Breast epithelium (tissue), 4 donors: ENCODE measurements around the gene DOCK3. TPM values are rescaled to one million over a fixed set of nuclear protein-coding genes. Genes with fewer than 3 reads are reported as not detected.
"Not testable (repeated sequence)": the region's sequence is repeated elsewhere in the genome, so short reads cannot be mapped to it uniquely, and the experiment has no call there.

ENCODE experiments used
- DNase-seq, 2 donors: peaks; one replicate each; pipeline ENCODE4 v3.0.0-alpha.2; 2019; ENCODE audit warnings: low spot score in 2 of 2
- H3K27ac ChIP-seq, 2 donors: fragments of 200-600 bp; sonication (generic) in 1 of 2; one replicate each; pipeline ENCODE4 v1.5.1; 2016 to 2019; ENCODE audit warnings: mild to moderate bottlenecking in 1 of 2
- H3K27me3 ChIP-seq, 2 donors: fragments of 200-600 bp; sonication (generic) in 1 of 2; one replicate each; pipeline versions ENCODE4 v1.5.1 to v1.6.0; 2017 to 2019; ENCODE audit warnings: control low read depth in 1 of 2, mild to moderate bottlenecking in 1 of 2
- H3K36me3 ChIP-seq: fragments of 200-600 bp; one replicate; pipeline ENCODE4 v1.5.1; 2019
- H3K4me1 ChIP-seq, 2 donors: fragments of 200-600 bp; sonication (generic); one replicate each; pipeline ENCODE4 v1.5.1; 2016 to 2019; ENCODE audit warnings: control low read depth in 1 of 2
- H3K4me3 ChIP-seq, 3 donors: fragments of 200-600 bp; sonication (generic); 1 replicate in 2 of 3; 2 replicates in 1 of 3; pipeline ENCODE4 v1.5.1; 2016 to 2019; ENCODE audit warnings: mild to moderate bottlenecking in 3 of 3, moderate library complexity in 2 of 3
- H3K9me3 ChIP-seq, 2 donors: fragments of 200-600 bp; sonication (generic) in 1 of 2; one replicate each; pipeline ENCODE4 v1.5.1; 2016 to 2019; ENCODE audit warnings: control low read depth in 1 of 2
- CTCF ChIP-seq, 3 donors: fragments of 450-650 bp; IDR thresholded peaks; one replicate each; pipeline ENCODE4 v1.5.1; 2016 to 2017; ENCODE audit warnings: antibody characterized with exemption in 3 of 3, mild to moderate bottlenecking in 3 of 3, moderate library complexity in 3 of 3
- POLR2A ChIP-seq: fragments of 450-650 bp; IDR thresholded peaks from one replicate; pipeline ENCODE4 v1.6.1; 2016; ENCODE audit warnings: antibody characterized with exemption, mild to moderate bottlenecking, moderate library complexity
- POLR2AphosphoS5 ChIP-seq, 3 donors: sonication (generic); formaldehyde crosslinking; IDR thresholded peaks; one replicate each; pipeline ENCODE4 v1.6.1; 2017; ENCODE audit warnings: antibody characterized with exemption in 3 of 3
- intact Hi-C: fragments of 100-400 bp; cut with DNase I; formaldehyde crosslinking; loops from one replicate; pipeline ENCODE4 v1.15.1; 2023; ENCODE audit warnings: low total_unique reads
- total RNA-seq, 3 donors: library from RNA; depleted of rRNA; stranded (reverse); fragments of >200 nt; gene quantifications; one replicate each; pipeline ENCODE4 v1.1.0, GENCODE V29; 2016

The DOCK3 gene
- total RNA-seq, 3 donors from 2014 or later: 0.64 to 0.73 (median 0.66) TPM

GRCh38 chr3:51122944-51123343 is 448.2 kb downstream of the DOCK3 start:
- H3K4me3 ChIP-seq: no peak overlapping the region
- H3K36me3 ChIP-seq: no peaks in the 10 kb centered on the region
- no peaks in the 10 kb centered on the region for H3K4me1 ChIP-seq
- intact Hi-C loops: no loop called here
- DNase-seq: no peak
- TF ChIP-seq CTCF (IDR thresholded peaks at IDR 0.05) (no peak), POLR2A (no peak), POLR2AphosphoS5 (IDR thresholded peaks at IDR 0.05) (no peak)
- peaks cover 0 to 12% of the 10 kb centered on the region in 2 donors for H3K9me3 ChIP-seq
- H3K27ac ChIP-seq: no peak overlapping the region
- no peaks in the 10 kb centered on the region for H3K27me3 ChIP-seq

GRCh38 chr3:51123531-51123930 is 448.8 kb downstream of the DOCK3 start:
- no peak for DNase-seq
- TF ChIP-seq POLR2A: no peak
- TF ChIP-seq CTCF (IDR thresholded peaks at IDR 0.05): no peak
- TF ChIP-seq POLR2AphosphoS5 (IDR thresholded peaks at IDR 0.05): no peak
- Histone ChIP-seq H3K9me3 (peaks cover 0 to 10% of the 10 kb centered on the region in 2 donors), H3K36me3 (no peaks in the 10 kb centered on the region), H3K4me1 (no peaks in the 10 kb centered on the region), H3K4me3 (no peak overlapping the region), H3K27ac (no peak overlapping the region), H3K27me3 (no peaks in the 10 kb centered on the region)
- intact Hi-C loops: no loop called here

GRCh38 chr3:51131607-51132006 is 456.9 kb downstream of the DOCK3 start:
- intact Hi-C loops, H3K4me3 ChIP-seq, H3K4me1 ChIP-seq, DNase-seq, H3K27ac ChIP-seq, H3K27me3 ChIP-seq, H3K36me3 ChIP-seq: not testable (repeated sequence)
- H3K9me3 ChIP-seq: peaks cover 20 to 21% of the 10 kb centered on the region in 2 donors

GRCh38 chr3:51137715-51138114 is 463.0 kb downstream of the DOCK3 start:
- no peak for DNase-seq
- no peak overlapping the region for H3K27ac ChIP-seq
- intact Hi-C loops: no loop called here
- H3K27me3 ChIP-seq: no peaks in the 10 kb centered on the region
- no peaks in the 10 kb centered on the region for H3K4me1 ChIP-seq
- no peaks in the 10 kb centered on the region for H3K36me3 ChIP-seq
- no peak overlapping the region for H3K4me3 ChIP-seq
- TF ChIP-seq POLR2AphosphoS5 (IDR thresholded peaks at IDR 0.05): no peak
- TF ChIP-seq POLR2A: no peak
- TF ChIP-seq CTCF (IDR thresholded peaks at IDR 0.05): no peak
- peaks cover 0 to 3% of the 10 kb centered on the region in 2 donors for H3K9me3 ChIP-seq

GRCh38 chr3:51139616-51140015 is 464.9 kb downstream of the DOCK3 start:
- no peak overlapping the region for H3K4me3 ChIP-seq
- no peak for TF ChIP-seq CTCF (IDR thresholded peaks at IDR 0.05)
- no peak for TF ChIP-seq POLR2AphosphoS5 (IDR thresholded peaks at IDR 0.05)
- no peak for TF ChIP-seq POLR2A
- intact Hi-C loops: no loop called here
- H3K4me1 ChIP-seq: no peaks in the 10 kb centered on the region
- DNase-seq: peak in 1 of 2 donors; percentile 33
- H3K27me3 ChIP-seq: no peaks in the 10 kb centered on the region
- H3K36me3 ChIP-seq: no peaks in the 10 kb centered on the region
- H3K9me3 ChIP-seq: no peaks in the 10 kb centered on the region
- H3K27ac ChIP-seq: no peak overlapping the region

- TF ChIP-seq POLR2A: no peak
- H3K4me1 ChIP-seq: no peaks in the 10 kb centered on the region
- no peaks in the 10 kb centered on the region for H3K27me3 ChIP-seq
- H3K4me3 ChIP-seq: no peak overlapping the region
- H3K36me3 ChIP-seq: no peaks in the 10 kb centered on the region
- DNase-seq: no peak
- intact Hi-C loops: no loop called here
- no peak overlapping the region for H3K27ac ChIP-seq
- no peaks in the 10 kb centered on the region for H3K9me3 ChIP-seq
Measured at GRCh38 chr3:51141573-51141972, 466.8 kb downstream of the DOCK3 start.
